Mucosa of gallbladder (tissue), 1 donor: ENCODE measurements around the gene ARAP1. TPM values are rescaled to one million over a fixed set of nuclear protein-coding genes. Genes with fewer than 3 reads are reported as not detected.

Experiments
- DNase-seq: peaks from one replicate; pipeline ENCODE4 v3.0.0-alpha.2; 2020; ENCODE audit warnings: low spot score
- total RNA-seq: library from RNA; stranded (reverse); gene quantifications from one replicate; pipeline ENCODE4 v1.2.1, GENCODE V29; 2021
- donor health status: DM: no; HTN: no; CAD: no.

Gene ARAP1
- total RNA-seq, 1 donor from 2014 or later: 129 TPM

DNA sequence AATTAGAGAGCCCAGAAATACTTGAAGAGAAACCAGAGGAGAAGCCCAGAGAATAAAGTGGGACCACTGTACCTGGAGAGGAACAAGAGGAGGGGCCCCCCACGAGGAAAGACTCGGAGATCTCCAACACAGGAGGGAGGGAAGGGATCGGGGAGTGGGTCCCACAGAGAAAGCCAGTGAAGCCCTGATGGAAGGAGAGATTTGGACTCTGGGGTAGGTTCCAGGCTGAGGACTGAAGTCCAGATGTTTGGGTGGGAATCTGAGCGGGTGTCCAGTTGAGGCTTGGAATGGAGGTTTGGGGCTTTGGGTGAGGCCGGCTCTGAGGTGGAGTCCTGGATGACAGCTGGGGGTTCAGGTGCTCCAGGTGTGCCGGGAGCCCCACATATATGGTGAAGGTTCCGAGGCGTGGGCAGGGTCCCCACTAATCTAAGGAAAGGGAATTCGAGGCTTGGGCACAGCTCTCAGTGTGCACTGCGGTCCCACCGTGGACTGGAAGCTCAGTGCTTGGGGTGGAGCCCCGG lies 110.6 kb downstream of the ARAP1 start:
- DNase-seq: no peak

DNA sequence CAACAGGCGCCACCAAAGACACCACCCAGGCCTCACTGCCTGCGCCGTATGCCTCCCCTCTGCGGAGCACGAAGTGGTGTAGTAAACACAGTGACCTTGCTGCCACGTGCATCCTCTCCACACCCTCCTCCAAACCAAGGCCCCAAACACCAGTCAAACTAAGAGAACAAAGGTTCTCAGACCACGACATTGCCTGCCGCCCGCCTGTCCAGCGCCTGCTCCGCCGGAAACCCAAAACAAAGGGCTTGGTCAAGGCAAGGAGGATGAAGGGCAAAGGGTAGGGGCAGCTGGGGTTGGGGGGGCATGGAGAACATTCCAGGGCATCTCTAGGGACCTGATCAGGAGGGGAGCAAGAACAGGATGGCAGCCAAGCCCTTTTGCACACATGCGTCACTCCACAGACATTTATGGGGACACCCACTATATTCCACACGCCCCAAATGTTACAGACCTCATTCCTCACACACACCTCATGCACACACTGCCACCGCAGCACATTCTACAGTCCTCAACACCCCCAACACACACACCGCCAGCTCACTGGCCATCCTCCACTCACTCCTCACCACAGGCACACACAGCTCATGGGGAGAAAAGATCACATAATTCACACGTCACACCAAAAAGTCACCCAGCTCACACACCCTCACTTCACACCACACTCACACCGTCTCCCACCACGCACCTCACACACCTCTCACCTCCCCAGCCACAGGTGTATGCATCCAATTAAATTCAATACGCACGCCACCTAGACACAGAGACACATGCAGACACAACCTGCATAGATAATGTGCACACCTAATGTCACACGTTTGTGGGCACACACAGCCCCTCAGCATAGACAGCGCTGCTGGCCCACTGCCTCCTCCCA lies 112.5 kb downstream of the ARAP1 start:
- DNase-seq: no peak

GRCh38 chr11:72637926-72638325 lies 114.3 kb downstream of the ARAP1 start:
- no peak for DNase-seq

- DNase-seq: no peak
Observed at GRCh38 chr11:72637198-72637597, 115.0 kb downstream of the ARAP1 start.

DNA sequence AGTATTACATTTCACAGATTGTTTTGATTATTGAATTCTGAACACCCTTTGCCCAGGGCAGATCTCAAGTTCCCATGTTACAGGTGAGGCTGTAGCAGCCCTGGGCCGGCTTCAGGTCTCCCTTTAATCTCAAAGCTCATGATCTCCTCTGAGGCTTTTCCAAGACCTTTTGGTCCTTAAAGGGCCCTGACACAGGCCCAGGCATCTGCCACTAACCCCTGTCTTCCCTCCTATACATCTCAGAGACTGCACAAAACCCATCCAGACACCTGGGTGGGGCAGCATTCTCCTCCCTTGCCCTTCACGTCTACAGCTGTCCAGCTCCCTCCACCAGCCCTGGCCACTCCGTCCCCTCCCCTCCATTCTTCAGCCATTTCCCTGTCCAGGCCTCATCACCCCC lies 115.8 kb downstream of the ARAP1 start:
- DNase-seq: no peak

- no peak for DNase-seq
Observed at GRCh38 chr11:72635933-72636332, 116.3 kb downstream of the ARAP1 start.

DNA sequence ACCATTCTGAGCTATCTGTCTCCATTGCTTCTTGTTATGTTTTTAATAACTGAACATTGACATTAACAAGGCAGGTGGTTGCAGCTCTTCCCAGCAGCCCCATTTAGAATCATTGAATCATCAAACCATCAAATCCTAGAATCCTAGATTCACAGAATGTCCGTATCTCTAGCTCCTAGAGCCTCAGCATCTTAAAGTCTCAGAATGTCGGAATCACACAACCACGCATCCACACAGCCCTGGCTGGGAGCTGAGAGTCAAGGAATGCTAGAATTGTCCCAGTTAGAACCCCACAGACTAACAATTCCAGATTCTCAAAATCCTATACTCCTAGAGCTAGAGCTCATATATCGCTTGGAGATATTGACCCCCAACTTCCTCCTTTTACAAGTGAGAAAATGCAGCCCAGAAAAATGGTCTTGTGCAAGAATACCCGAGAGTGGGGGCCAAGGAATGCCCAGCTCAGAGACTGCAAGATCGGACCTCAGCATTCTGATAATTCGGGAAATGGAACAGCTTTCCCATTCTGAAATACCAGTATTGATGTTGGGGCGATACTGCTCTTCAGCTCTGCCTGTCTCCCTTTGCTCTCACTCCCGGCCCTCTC lies 116.8 kb downstream of the ARAP1 start:
- no peak for DNase-seq

Other genes starting within 250 kb of the ARAP1 start
- 23.7 TPM for gene PDE2A, start 78.0 kb downstream of the ARAP1 start, total RNA-seq
- gene STARD10, start 41.6 kb upstream of the ARAP1 start, total RNA-seq: 540 TPM
- gene ATG16L2, start 62.0 kb upstream of the ARAP1 start, total RNA-seq: 62.2 TPM